Skin of body (tissue), 2 donors: Measurements from ENCODE around the gene POU2F2. TPM values are rescaled to one million over a fixed set of nuclear protein-coding genes. Genes with fewer than 3 reads are reported as not detected.

Experiments used
- DNase-seq: peaks from one replicate; lab custom pipeline; 2025; lab: John Stamatoyannopoulos, UW
- total RNA-seq: library from RNA; depleted of rRNA; stranded (reverse); fragments of >200 nt; gene quantifications from one replicate; pipeline ENCODE4 v1.2.3, GENCODE V29; 2014

POU2F2 gene
- total RNA-seq, 1 donor from 2014 or later, result 0.30 TPM

- DNase-seq, result no peak
These were observed 6.7 kb downstream of the POU2F2 start for GRCh38 chr19:42125536-42125935.

GRCh38 chr19:42124386-42124901, 7.8 kb downstream of the POU2F2 start:
- DNase-seq, result no peak

GRCh38 chr19:42123765-42124164, 8.5 kb downstream of the POU2F2 start:
- DNase-seq, result no peak

GRCh38 chr19:42122691-42123607, 9.3 kb downstream of the POU2F2 start:
- no peak for DNase-seq

- no peak for DNase-seq
These were observed 10.6 kb downstream of the POU2F2 start for GRCh38 chr19:42121656-42122069.

- DNase-seq, result no peak
These were observed 11.1 kb downstream of the POU2F2 start for GRCh38 chr19:42121036-42121621.

GRCh38 chr19:42120276-42120980, 11.8 kb downstream of the POU2F2 start:
- DNase-seq, result no peak

GRCh38 chr19:42117076-42117475, 15.2 kb downstream of the POU2F2 start:
- DNase-seq, result no peak

GRCh38 chr19:42116308-42117075, 15.8 kb downstream of the POU2F2 start:
- DNase-seq, result no peak

- no peak for DNase-seq
These were observed 16.5 kb downstream of the POU2F2 start for GRCh38 chr19:42115705-42116104.

GRCh38 chr19:42115219-42115618, 17.0 kb downstream of the POU2F2 start:
- DNase-seq, result no peak

GRCh38 chr19:42114412-42114811, 17.8 kb downstream of the POU2F2 start:
- no peak for DNase-seq

GRCh38 chr19:42113641-42114348, 18.5 kb downstream of the POU2F2 start:
- no peak for DNase-seq

- DNase-seq, result no peak
These were observed 20.4 kb downstream of the POU2F2 start for GRCh38 chr19:42111811-42112210.

GRCh38 chr19:42111384-42111783, 20.9 kb downstream of the POU2F2 start:
- DNase-seq, result no peak

- DNase-seq, result no peak
These were observed 21.6 kb downstream of the POU2F2 start for GRCh38 chr19:42110658-42111057.

GRCh38 chr19:42109896-42110295, 22.4 kb downstream of the POU2F2 start:
- DNase-seq, result no peak

- peak; percentile 38 for DNase-seq
These were observed 23.5 kb downstream of the POU2F2 start for GRCh38 chr19:42108527-42109389.

- no peak for DNase-seq
These were observed 26.9 kb downstream of the POU2F2 start for GRCh38 chr19:42105368-42105767.

GRCh38 chr19:42102877-42103276, 29.4 kb downstream of the POU2F2 start:
- DNase-seq, result no peak
